Measurements from ENCODE around the gene ABHD2.

ABHD2 gene

GRCh38 chr15:89091627-89092220 lies 3.5 kb downstream of the ABHD2 start:
- Histone ChIP-seq H3K4me3 (peak overlapping the region; percentile 75 to 96), H3K4me1 (peaks cover 4 to 86% (median 55%) of the 10 kb centered on the region in 4 donors), H3K27me3 (no peaks in the 10 kb centered on the region), H3K27ac (peak overlapping the region; percentile 90 to 98), H3K36me3 (no peaks in the 10 kb centered on the region), H3K9me3 (no peaks in the 10 kb centered on the region)
- DNase-seq = no peak
- intact Hi-C loops (cut with DNase I; ENCODE audit: low total_unique reads) = no loop called here
- TF ChIP-seq CTCF (IDR thresholded peaks at IDR 0.05) = no peak

GRCh38 chr15:89093509-89093908 lies 5.3 kb downstream of the ABHD2 start:
- H3K27me3 ChIP-seq = no peaks in the 10 kb centered on the region
- peaks cover 4 to 93% (median 61%) of the 10 kb centered on the region in 4 donors for H3K4me1 ChIP-seq
- H3K27ac ChIP-seq = peak overlapping the region; percentile 90 to 98
- no peak for TF ChIP-seq CTCF (IDR thresholded peaks at IDR 0.05)
- peak overlapping the region in 1 of 2 donors; percentile 16 for H3K4me3 ChIP-seq
- no peaks in the 10 kb centered on the region for H3K36me3 ChIP-seq
- intact Hi-C loops (cut with DNase I; ENCODE audit: low total_unique reads) = no loop called here
- H3K9me3 ChIP-seq = no peaks in the 10 kb centered on the region
- no peak for DNase-seq

- Histone ChIP-seq H3K27ac (peak overlapping the region; percentile 90 to 98), H3K36me3 (no peaks in the 10 kb centered on the region), H3K9me3 (no peaks in the 10 kb centered on the region), H3K4me3 (no peak overlapping the region), H3K4me1 (peaks cover 4 to 97% (median 59%) of the 10 kb centered on the region in 4 donors), H3K27me3 (no peaks in the 10 kb centered on the region)
- intact Hi-C loops (cut with DNase I; ENCODE audit: low total_unique reads) = no loop called here
- TF ChIP-seq CTCF (IDR thresholded peaks at IDR 0.05) = no peak
- DNase-seq = no peak
Measured at GRCh38 chr15:89095073-89095472, 6.8 kb downstream of the ABHD2 start.

- H3K9me3 ChIP-seq = no peaks in the 10 kb centered on the region
- H3K4me3 ChIP-seq = no peak overlapping the region
- DNase-seq = no peak
- no peak for TF ChIP-seq CTCF (IDR thresholded peaks at IDR 0.05)
- H3K27me3 ChIP-seq = no peaks in the 10 kb centered on the region
- intact Hi-C loops (cut with DNase I; ENCODE audit: low total_unique reads) = no loop called here
- H3K27ac ChIP-seq = peak overlapping the region; percentile 90 to 98
- peaks cover 4 to 97% (median 55%) of the 10 kb centered on the region in 4 donors for H3K4me1 ChIP-seq
- H3K36me3 ChIP-seq = no peaks in the 10 kb centered on the region
Measured at GRCh38 chr15:89095556-89095955, 7.3 kb downstream of the ABHD2 start.

GRCh38 chr15:89096664-89097063 lies 8.4 kb downstream of the ABHD2 start:
- Histone ChIP-seq H3K27ac (peak overlapping the region; percentile 90 to 98), H3K4me1 (peaks cover 2 to 100% (median 64%) of the 10 kb centered on the region in 4 donors), H3K4me3 (no peak overlapping the region), H3K36me3 (no peaks in the 10 kb centered on the region), H3K9me3 (no peaks in the 10 kb centered on the region), H3K27me3 (no peaks in the 10 kb centered on the region)
- intact Hi-C loops (cut with DNase I; ENCODE audit: low total_unique reads) = no loop called here
- DNase-seq = peak in 1 of 2 donors; percentile 45
- no peak for TF ChIP-seq CTCF (IDR thresholded peaks at IDR 0.05)

Data from tibial artery (tissue), 4 donors.